C1 segment of cervical spinal cord (tissue), 14 donors: Measurements from ENCODE around the gene SMTNL2.
A peak's percentile ranks its signal among the peaks of the same experiment; 100 is the strongest.
"Not testable (repeated sequence)": the region's sequence is repeated elsewhere in the genome, so short reads cannot be mapped to it uniquely, and the experiment has no call there.

Source experiments
- DNase-seq, 14 donors: peaks; one replicate each; lab custom pipeline; 2025; lab: John Stamatoyannopoulos, UW

Gene SMTNL2

DNA sequence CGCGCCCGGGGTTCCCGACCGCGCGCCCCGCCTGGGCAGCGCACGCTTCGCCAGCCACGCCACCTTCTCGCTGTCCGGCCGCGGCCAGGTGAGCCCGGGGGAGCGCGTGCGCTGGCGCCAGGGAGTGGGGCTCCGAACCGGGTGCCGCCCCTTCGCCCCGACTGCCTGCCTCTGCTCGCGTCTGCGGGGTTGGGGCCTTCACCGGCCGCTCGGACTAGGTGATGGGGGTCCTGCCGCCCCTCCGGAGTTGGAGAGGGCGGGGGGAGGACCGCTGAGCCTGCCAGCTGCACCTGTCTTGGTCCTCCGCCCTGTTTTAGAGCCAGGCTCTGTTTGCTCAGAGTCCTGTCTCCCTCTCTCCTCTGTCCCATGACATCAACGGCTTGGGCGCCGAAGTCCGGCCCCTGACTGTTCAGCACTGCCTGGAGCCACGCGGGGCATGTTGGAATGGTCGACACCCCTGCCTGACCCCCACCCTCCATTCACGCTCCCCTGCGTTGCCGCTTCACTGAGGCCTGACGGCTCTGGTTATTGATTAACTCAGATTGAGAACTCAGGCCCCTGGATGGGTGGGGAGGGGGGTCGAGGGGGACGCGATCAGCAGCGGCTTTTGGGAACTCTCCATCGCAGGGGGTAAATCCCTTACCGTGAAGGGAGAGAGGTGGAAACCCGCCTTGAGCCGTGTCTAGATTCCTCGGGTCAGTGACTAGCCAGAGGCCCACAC is 748 bp downstream of the SMTNL2 start:
- no peak for DNase-seq

DNA sequence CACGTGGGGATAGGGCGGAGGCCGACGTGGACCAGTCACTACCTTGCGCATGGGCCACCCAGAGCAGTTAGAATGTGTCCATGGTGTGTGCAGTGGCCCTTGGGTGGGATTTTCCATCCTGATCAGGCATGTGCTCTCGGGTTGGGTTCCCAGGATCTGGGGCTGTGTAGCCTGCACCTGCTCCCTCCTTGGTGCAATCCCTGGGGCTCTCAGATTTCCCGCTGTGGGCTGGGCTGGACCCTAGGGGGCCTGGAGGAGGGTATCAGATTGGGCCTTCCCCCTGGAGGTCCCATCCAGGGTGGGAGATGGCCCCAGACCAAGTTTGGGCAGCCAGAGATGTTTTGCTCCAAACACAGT is 1.3 kb downstream of the SMTNL2 start:
- no peak for DNase-seq

DNA sequence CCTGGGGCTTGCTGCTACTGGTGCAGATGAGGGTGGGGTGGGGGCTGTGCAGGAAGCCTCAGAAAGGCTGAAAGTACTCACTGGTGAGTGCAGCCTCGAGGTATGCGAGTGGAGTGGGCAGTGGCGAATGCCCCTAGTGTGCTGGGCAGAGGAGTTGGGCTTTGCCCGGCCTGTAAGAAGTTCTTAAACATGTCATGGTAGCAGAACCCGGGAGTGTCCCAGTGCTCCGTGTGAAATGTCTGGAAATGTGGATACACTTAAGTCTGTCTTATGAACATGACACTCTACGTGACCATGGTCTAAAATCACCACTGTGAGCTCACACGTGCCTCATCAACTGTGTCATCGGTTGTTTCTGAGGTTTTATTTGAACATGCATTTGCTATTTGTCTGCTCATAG is 1.7 kb downstream of the SMTNL2 start:
- DNase-seq: no peak

DNA sequence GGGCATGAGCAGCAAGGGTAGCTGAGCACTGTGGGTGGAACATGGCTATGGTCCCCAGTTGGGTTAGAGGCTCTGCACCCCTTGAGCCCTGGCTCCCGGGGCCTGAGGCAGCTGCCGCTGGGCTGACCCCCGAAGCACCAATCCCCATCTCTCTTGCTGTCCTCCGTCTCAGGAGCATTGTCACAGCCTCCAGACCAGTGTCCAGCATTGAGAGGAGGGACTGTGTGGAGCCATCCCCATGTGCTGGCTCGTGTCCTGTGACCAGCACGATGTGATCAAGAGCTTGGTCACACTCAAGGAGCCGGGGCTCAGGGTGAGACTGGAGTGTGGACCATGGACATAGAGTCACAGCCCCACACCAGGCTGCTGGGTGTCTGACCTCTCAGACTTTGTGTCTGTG is 2.9 kb downstream of the SMTNL2 start:
- no peak for DNase-seq

DNA sequence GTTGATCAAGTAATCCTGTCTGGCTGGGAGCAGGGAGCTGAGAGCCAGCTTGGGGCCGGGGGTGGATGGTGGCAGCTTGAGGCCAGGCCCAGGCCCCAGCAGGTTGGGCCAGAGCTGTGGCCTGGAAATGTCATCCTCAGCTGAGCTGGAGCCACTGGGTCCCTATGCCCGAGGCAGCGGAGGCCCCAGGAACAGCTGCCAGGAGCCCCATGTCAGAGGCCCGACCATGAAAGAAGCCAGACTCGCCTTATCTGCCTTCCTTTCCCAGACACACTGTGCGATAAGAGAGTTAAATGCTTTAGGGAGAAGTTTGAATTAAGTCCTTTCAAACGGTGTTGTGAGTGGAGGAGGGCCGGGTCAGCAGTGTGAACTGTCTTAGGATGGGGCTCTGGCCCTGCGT is 3.5 kb downstream of the SMTNL2 start:
- no peak for DNase-seq

DNA sequence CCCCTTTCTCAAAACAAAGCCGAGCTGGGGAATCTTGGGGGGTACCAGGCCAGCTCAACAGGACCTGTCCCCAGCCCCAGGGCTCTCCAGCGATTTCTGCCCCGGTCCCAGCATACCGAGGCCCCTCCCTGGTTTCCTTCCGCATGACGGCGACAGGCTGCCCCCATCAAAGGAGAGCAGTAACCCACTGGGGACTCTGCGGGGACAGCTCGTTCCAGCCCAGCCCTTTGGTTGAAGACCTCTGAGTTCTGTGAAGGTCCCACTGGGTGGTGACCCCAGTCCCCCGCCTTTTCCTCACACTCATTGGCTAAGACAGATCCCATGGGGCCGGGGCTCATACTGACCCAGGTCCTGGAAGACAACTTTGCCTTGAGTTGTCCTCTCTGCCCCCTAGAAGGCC is 4.1 kb downstream of the SMTNL2 start:
- no peak for DNase-seq

DNA sequence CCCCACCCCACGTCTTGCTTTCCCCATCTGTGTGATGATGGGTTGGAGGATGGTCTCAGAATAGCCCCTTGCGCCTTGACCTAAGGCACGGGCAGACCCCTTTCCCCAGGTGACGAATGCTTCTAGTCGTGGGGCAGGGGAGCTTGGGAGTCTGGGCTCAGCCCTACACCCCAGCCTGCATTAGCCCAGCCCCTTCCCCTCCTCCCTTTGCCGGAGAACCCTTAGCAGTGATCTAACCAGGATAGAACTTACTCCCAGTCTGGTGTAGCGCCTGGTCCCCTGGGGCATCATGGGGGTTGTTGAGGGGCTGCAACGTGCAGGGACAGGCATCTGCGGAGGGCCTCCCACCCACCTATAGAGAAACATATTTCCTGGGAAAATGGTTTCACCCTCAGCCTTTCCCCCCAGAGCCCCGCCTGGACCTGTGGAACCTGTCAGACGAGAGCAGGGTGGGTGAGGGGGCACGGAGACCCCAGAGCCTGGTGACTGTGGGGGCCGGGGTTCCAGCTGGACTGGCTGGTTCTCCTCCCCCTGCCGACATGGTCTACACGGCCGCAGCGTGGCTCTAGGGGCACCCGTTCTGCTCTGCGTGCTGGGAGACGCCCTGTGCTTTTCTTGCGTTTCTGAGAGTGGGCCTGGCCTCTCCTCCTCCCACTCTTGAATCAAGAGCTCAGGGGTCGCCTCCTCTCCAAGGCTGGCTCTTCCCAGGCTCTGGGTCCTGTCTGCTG is 4.7 kb downstream of the SMTNL2 start:
- DNase-seq: no peak

DNA sequence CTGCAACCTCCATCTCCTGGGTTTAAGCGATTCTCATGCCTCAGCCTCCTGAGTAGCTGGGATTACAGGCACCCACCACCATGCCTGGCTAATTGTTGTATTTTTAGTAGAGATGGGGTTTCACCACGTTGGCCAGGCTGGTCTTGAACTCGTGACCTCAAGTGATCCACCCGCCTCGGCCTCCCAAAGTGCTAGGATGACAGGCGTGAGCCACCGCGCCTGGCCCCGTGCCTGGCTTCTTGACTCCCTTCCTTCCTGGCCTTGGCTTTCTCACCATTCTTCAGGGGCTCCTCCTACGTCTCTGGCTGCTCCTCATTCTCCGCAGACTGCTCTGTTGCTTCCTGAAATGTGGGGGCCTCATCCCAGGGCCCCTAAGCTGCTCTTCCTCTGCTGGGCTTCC is 5.7 kb downstream of the SMTNL2 start:
- not testable (repeated sequence) for DNase-seq

DNA sequence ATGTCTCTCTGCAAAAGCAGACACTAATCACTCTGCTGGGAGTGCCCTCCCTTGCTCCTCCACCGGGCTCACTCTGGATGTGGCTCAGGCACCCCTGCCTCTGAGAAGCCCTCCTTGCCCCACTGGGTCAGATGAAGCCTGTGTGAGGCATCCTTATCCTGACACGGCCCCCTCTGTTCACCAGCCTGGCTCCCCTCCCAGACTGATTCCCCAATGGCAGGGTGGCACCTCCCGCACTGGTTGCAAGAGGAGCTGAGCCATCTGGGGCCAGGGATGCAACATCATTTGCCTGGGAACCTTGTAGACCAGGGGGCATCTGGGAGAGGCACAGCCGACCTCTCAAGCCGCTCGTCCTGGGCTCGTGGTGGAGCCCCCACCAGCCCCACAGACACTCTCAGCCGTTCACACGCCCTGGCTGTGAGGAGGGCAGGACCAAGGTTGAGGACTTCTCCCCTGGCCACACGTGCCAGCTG is 6.7 kb downstream of the SMTNL2 start:
- DNase-seq: no peak

DNA sequence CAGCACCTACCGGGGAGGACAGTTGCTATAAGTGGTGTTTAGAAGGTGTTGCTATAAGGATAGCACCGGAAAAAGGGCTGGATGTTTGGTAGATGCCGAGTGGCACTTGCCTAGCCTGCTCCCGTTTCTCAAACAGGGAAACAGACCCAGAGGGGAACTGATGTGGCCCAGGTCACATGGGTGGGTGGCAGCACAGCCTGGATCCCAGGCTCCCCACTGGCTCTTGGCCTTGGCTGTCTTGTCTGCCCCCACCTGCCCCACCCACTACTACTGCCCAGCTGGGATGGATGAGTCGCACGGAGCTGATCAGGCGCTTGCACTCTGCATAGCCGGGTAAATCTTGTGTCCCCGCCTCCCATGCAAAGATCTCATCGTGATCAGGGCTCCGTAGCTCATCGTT is 7.2 kb downstream of the SMTNL2 start:
- no peak for DNase-seq

DNA sequence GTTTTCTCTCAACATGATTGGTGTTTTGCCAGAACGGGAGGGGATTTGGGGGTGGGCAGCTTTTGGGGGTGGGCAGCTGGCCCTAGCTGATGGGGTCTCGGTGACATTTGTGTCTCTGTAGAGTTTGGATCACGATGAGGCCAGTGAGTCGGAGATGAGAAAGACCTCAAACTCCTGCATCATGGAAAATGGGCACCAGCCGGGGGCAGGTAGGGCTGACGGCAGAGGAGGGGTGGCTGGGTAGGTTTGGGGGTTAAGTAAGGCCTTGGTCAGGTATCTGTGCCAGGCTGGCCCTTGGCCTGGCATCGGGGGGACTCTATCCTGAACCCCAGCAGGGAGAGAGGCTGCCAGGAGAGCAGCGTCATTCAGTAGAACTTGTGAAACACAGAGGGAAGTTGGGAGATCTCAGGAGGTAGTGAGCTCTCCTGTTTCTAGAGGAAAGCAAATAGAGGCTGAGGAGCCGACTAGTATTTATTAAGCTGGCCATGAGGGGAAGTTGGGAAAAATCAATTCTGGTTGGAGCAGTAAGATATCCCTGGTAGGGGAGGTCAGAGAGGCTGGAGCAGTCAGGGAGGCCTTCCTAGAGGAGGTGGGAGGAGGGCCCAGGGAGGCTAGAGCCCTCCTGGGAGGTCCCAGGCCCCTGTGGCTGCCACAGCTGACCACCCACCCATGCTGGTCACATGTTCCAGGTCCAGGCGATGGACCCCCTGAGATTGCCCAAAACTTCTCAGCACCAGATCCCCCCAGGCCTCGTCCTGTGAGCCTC is 8.1 kb downstream of the SMTNL2 start:
- DNase-seq: no peak

DNA sequence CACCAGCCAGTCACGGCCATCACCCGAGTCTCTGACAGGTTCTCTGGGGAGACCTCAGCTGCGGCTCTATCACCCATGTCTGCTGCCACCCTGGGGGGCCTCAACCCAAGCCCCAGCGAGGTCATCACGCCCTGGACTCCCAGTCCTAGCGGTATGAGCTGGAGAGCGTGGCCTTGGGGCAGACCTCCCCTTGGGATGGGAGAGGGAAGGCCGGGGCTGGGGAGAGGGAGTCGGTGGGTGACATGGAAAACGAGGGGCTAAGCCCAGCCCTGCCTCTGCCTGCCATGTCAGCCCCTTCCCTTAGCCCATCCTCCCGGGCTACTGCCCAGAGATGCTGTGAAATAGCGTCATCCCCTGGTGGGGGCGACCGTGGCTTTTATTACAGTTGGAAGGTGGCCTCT is 8.7 kb downstream of the SMTNL2 start:
- DNase-seq: no peak

DNA sequence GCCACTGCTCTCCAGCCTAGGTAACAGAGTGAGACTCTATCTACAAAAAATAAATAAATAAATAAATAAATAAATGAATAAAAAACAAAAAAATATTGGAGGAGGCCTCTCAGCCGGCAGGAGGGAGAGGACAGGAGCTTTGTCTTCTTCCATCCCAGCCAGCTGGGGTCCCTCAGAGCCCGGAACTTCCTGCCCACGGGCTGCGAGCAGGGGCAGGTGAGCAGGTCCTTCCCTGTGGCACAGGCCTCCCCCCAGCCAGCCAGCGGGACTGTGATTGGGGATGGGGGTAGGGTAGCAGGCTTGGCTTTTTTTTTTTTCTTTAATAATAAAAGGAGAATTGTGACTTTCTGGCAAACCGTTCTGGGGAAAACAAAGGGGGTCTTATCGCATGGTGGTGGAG is 10.1 kb downstream of the SMTNL2 start:
- no peak for DNase-seq

DNA sequence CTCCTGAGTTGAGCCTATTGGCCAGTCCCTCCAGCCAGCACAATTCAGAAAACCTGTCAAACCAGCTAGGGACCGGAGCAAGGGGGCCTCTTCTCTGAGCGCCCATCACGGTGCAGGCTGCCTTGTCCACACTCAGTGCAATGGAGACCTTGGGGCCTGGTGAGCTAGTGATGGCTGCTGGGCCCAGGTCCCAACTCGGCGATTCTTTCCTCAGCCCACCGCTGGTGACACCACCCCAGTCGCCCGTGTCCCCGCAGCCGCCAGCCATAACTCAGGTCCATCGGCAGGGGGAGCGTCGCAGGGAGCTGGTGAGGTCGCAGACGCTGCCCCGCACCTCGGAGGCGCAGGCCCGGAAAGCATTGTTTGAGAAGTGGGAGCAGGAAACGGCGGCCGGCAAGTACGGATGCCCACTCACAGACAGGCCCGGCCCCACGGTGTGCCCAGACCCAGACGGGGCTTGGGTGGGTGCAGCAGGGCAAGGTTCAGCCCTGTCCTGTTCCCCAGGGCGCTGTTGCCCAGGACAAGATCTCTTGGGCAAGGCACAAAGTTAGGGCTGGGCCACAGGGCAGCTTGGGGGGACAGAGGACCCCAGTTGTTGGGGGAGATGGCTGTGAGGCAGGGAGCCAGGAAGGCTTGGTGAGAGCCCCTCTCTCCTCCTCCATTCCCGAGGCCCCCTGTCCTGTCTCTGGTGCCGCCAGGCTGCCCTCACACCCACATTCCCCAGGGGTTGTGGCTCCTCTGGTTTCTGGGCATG is 10.8 kb downstream of the SMTNL2 start:
- DNase-seq: peak in 2 of 14 donors; percentile 7 to 24

DNA sequence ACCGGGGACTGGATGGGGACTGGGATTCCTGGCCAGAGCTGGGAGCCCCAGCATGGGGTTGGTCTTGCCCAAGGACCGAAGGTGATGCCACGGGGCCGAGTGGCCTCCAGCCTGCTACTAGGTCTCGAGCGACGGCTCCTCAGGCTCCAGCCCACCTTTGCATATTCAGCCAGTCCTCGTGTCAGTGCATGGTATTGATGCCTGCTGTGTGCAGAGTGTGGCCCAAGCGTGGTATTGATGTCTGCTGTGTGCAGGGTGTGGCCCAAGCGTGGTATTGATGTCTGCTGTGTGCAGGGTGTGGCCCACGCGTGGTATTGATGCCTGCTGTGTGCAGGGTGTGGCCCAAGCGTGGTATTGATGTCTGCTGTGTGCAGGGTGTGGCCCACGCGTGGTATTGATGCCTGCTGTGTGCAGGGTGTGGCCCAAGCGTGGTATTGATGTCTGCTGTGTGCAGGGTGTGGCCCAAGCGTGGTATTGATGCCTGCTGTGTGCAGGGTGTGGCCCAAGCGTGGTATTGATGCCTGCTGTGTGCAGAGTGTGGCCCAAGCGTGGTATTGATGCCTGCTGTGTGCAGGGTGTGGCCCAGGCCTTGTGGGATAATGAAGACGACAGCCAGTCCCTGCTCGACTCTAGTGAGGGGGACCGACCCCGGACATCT is 11.5 kb downstream of the SMTNL2 start:
- not testable (repeated sequence) for DNase-seq

DNA sequence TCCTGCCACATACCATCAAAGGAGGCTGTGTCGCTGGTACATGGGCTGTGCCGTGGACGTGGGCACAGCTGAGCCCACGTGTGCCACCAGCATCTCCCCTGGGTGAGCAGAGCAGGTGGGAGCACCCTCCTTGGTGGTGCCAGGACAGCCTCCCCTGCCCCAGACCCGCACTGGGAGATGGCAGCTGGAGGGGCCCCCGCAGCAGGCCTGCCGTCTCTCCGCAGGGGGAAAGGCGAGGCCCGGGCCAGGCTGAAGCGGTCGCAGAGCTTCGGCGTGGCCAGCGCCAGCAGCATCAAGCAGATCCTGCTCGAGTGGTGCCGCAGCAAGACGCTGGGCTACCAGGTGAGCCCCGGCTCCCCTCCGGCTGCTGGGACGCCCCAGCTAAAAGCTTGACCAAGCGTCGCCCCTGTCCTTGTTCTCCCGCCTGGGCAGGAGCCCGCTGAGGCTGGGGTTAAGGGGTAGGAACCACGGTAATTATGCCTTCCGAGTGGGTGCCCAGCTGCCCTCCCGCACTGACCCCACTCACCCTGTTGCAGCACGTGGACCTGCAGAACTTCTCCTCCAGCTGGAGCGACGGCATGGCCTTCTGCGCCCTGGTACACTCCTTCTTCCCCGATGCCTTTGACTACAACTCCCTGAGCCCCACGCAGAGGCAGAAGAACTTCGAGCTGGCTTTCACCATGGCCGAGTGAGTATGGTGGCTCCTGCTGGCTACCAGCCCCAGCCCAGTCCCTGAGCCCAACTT is 12.5 kb downstream of the SMTNL2 start:
- no peak for DNase-seq

DNA sequence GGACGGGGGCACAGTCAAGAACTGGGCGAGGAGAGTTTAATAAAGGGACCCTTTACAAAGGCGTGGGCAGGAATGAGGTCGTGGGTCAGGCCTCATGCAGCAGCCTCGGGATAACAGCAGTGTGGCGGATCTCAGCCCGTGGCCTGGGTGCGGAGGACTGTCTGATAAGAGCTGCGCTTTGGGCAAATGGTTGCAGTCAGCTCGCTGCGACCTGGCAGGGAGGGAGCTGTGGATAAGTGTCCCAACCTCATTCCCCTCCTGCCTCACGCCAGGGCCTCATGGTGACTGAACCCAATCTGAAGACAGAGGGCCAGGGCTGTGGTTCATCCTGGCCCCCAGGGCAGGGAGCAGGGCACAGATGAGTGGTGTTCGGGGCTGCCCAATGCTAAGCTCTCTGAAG is 13.6 kb downstream of the SMTNL2 start:
- no peak for DNase-seq

DNA sequence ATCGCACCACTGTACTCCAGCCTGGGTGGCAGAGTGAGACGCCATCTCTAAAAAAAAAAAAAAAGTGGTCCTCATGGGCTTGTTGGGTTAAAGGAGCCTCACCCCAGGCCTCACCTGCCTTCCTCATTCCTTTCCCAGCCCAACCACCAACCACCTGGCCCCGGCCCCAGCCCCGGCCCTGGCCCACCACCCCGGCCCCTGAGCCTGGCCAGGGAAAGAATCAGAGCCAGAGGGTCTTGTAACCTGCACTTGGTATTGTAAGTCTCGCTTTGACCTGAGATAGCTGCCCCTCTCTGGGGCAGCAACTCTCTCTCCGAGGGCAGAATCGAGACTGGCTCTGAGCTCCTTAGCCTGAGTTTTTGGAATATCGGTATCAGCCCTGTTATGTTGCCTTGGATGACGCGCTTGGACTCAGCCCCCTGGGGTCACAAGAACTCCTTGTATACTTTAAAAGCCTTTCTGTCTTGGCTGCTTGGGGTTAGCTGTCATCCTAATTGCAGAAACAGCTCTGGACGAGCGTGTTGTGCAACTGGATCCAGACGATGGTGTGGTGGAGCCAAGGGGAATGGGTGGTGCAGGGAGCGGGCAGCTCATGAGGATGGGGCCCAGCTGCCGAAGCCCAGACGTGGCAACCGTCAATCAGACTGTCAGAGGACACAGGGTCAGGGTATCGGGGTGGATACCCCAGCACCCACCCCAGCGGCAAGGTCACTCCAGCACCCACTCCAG is 14.6 kb downstream of the SMTNL2 start:
- no peak for DNase-seq

DNA sequence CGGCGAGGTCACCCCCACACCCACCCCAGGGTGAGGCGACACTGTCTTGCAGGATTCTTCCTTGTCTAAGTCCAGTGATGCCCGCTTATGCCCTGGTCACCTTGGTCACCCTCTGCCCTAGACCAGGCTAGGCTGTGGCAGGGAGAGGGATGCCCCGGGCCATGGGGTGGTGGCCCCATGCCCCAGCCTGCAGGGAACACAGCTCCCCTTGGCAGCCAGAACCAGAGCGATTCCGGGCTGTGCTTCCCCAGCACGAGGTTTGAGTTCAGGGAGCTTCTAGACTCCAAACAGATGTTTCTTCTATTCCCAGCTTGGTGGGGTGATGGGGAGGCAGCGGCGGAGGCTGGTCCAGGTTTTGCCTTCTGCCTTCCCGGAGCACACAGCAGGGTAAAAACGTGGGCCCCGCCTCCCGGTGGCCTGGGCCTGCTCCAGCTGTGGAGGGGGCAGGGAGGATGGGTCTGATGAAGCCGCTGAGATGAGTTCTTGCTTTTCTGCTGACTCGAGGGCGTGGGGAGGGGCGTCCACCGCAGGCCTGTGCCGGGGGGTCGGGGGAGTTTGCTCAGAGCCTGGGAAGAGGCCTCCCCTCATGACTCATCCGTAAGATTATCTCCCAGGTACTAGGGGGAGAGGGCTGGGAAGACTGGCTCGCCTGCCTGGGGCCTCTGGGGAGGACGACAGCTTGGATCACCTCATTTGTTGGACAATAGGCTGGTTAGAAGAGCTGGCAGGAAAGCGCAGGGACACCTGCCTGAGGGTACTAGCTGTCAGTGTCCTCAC is 15.4 kb downstream of the SMTNL2 start:
- no peak for DNase-seq
